ENCODE measurements around the gene SNAP25.

DNA sequence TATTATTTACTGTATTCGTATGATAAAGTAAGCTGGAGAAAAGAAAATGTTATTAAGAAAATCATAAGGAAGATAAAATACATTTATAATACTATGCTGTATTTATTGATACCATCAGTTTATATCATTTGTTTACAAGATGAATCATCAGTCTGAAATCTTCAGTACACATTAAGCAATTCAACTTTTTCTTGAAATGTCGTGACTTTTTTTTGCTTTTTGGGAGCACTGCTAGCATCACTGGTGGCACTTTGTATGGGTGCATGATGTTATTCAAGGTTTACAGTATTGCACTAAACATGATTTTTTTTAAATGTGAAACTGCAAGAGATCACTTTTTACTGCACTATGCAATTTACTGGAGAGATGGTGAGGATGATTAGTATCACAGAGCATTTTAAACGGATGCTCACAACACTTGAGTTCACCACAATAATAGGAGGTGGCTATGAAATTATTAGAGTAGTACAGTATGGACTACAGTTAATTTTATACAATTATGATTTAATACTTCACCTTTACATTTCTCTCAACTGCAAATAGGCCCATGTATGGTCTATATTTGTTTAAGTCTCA is 85.9 kb downstream of the SNAP25 start:
- TF ChIP-seq POLR2AphosphoS5 (IDR thresholded peaks at IDR 0.05; ENCODE audit: borderline replicate concordance, low read depth, low read length) (no peak), EZH2 (IDR thresholded peaks at IDR 0.05) (no peak)

Measured in SK-N-MC (cell line).